IPS DF 6.9 (cell line): ENCODE results near the gene RAET1E.

Experiments
- DNase-seq: peaks from one replicate; pipeline ENCODE4 v3.0.0-alpha.2; 2013; ENCODE audit warnings: low read depth, low spot score
- H3K27ac ChIP-seq: one replicate; pipeline ENCODE4 v1.5.1; 2013; ENCODE audit warnings: low read length, control low read depth
- H3K27me3 ChIP-seq: 2 replicates; pipeline ENCODE4 v1.6.1; 2013; ENCODE audit warnings: mild to moderate bottlenecking, low read length; ENCODE audit not compliant: control insufficient read depth, insufficient read depth
- H3K36me3 ChIP-seq: 2 replicates; pipeline ENCODE4 v1.6.1; 2013; ENCODE audit warnings: low read length; ENCODE audit not compliant: control insufficient read depth, insufficient read depth
- H3K4me1 ChIP-seq: 2 replicates; pipeline ENCODE4 v1.6.1; 2013; ENCODE audit warnings: low read length; ENCODE audit not compliant: control insufficient read depth, insufficient read depth
- H3K4me3 ChIP-seq: 2 replicates; pipeline ENCODE4 v1.5.1; 2013; ENCODE audit warnings: mild to moderate bottlenecking, low read length
- H3K9me3 ChIP-seq: 2 replicates; pipeline ENCODE4 v1.6.1; 2013; ENCODE audit warnings: low read length, inconsistent platforms; ENCODE audit not compliant: control insufficient read depth, insufficient read depth
- WGBS: extraction: QIAGEN DNeasy Blood & Tissue Kit; methylation state at CpG from one replicate; pipeline ENCODE4 v1.1.7; 2013; ENCODE audit warnings: mixed read lengths, missing lambda C conversion rate; ENCODE audit not compliant: insufficient read length, insufficient coverage; 5-methylcytosine and 5-hydroxymethylcytosine counted together

Gene RAET1E

GRCh38 chr6:149890629-149891045 lies 7.3 kb downstream of the RAET1E start:
- H3K36me3 ChIP-seq = no peaks in the 10 kb centered on the region
- no peaks in the 10 kb centered on the region for H3K27me3 ChIP-seq
- H3K9me3 ChIP-seq = no peaks in the 10 kb centered on the region
- no peak overlapping the region for H3K4me3 ChIP-seq
- WGBS = no CpG with 5 or more reads among the region's 6 CpGs
- H3K4me1 ChIP-seq = no peaks in the 10 kb centered on the region
- DNase-seq = no peak
- no peak overlapping the region for H3K27ac ChIP-seq

GRCh38 chr6:149889326-149889725 lies 8.6 kb downstream of the RAET1E start:
- DNase-seq = no peak
- Histone ChIP-seq H3K4me1 (no peaks in the 10 kb centered on the region), H3K27me3 (no peaks in the 10 kb centered on the region), H3K36me3 (no peaks in the 10 kb centered on the region), H3K4me3 (no peak overlapping the region), H3K9me3 (no peaks in the 10 kb centered on the region), H3K27ac (no peak overlapping the region)
- no CpG with 5 or more reads among the region's 7 CpGs for WGBS

- Histone ChIP-seq H3K27me3 (no peaks in the 10 kb centered on the region), H3K9me3 (no peaks in the 10 kb centered on the region), H3K4me3 (no peak overlapping the region), H3K36me3 (no peaks in the 10 kb centered on the region), H3K27ac (no peak overlapping the region), H3K4me1 (no peaks in the 10 kb centered on the region)
- no peak for DNase-seq
- no CpG with 5 or more reads among the region's 1 CpG for WGBS
Observed at GRCh38 chr6:149888659-149889058, 9.3 kb downstream of the RAET1E start.

GRCh38 chr6:149888093-149888492 lies 9.8 kb downstream of the RAET1E start:
- WGBS = no CpG with 5 or more reads among the region's 9 CpGs
- Histone ChIP-seq H3K36me3 (no peaks in the 10 kb centered on the region), H3K4me1 (no peaks in the 10 kb centered on the region), H3K4me3 (no peak overlapping the region), H3K27ac (no peak overlapping the region), H3K27me3 (no peaks in the 10 kb centered on the region), H3K9me3 (no peaks in the 10 kb centered on the region)
- DNase-seq = no peak

- WGBS = no CpG with 5 or more reads among the region's 3 CpGs
- Histone ChIP-seq H3K4me1 (no peaks in the 10 kb centered on the region), H3K4me3 (no peak overlapping the region), H3K27ac (no peak overlapping the region), H3K27me3 (no peaks in the 10 kb centered on the region), H3K36me3 (no peaks in the 10 kb centered on the region), H3K9me3 (no peaks in the 10 kb centered on the region)
- DNase-seq = no peak
Observed at GRCh38 chr6:149887343-149887742, 10.6 kb downstream of the RAET1E start.

- H3K27me3 ChIP-seq = no peaks in the 10 kb centered on the region
- no peaks in the 10 kb centered on the region for H3K9me3 ChIP-seq
- no peaks in the 10 kb centered on the region for H3K36me3 ChIP-seq
- H3K4me3 ChIP-seq = no peak overlapping the region
- DNase-seq = no peak
- H3K4me1 ChIP-seq = no peaks in the 10 kb centered on the region
- WGBS = no CpG with 5 or more reads among the region's 3 CpGs
- H3K27ac ChIP-seq = no peak overlapping the region
Observed at GRCh38 chr6:149885888-149886287, 12.0 kb downstream of the RAET1E start.

- Histone ChIP-seq H3K4me3 (no peak overlapping the region), H3K4me1 (no peaks in the 10 kb centered on the region), H3K27me3 (no peaks in the 10 kb centered on the region), H3K27ac (no peak overlapping the region), H3K36me3 (no peaks in the 10 kb centered on the region), H3K9me3 (no peaks in the 10 kb centered on the region)
- no CpG with 5 or more reads among the region's 7 CpGs for WGBS
- DNase-seq = no peak
Observed at GRCh38 chr6:149884617-149885016, 13.3 kb downstream of the RAET1E start.

- no peaks in the 10 kb centered on the region for H3K27me3 ChIP-seq
- no peaks in the 10 kb centered on the region for H3K9me3 ChIP-seq
- no peak overlapping the region for H3K4me3 ChIP-seq
- no CpG with 5 or more reads among the region's 11 CpGs for WGBS
- no peak overlapping the region for H3K27ac ChIP-seq
- H3K4me1 ChIP-seq = no peaks in the 10 kb centered on the region
- DNase-seq = no peak
- H3K36me3 ChIP-seq = no peaks in the 10 kb centered on the region
Observed at GRCh38 chr6:149884215-149884614, 13.7 kb downstream of the RAET1E start.

- no peaks in the 10 kb centered on the region for H3K36me3 ChIP-seq
- no CpG with 5 or more reads among the region's 2 CpGs for WGBS
- H3K27me3 ChIP-seq = no peaks in the 10 kb centered on the region
- H3K9me3 ChIP-seq = no peaks in the 10 kb centered on the region
- H3K4me1 ChIP-seq = no peaks in the 10 kb centered on the region
- no peak overlapping the region for H3K27ac ChIP-seq
- no peak for DNase-seq
- no peak overlapping the region for H3K4me3 ChIP-seq
Observed at GRCh38 chr6:149881860-149882259, 16.1 kb downstream of the RAET1E start.

- no peak for DNase-seq
Observed at GRCh38 chr6:149881066-149881766, 16.7 kb downstream of the RAET1E start.

GRCh38 chr6:149877659-149878058 lies 20.3 kb downstream of the RAET1E start:
- DNase-seq = no peak
- no CpG with 5 or more reads among the region's 1 CpG for WGBS
- no peak overlapping the region for H3K27ac ChIP-seq

More at GRCh38 chr6:149881066-149881766, 16.7 kb downstream of the RAET1E start:
- WGBS = no CpG with 5 or more reads among the region's 10 CpGs
- Histone ChIP-seq H3K9me3 (no peaks in the 10 kb centered on the region), H3K4me1 (no peaks in the 10 kb centered on the region), H3K36me3 (no peaks in the 10 kb centered on the region), H3K4me3 (no peak overlapping the region), H3K27me3 (no peaks in the 10 kb centered on the region), H3K27ac (no peak overlapping the region)

More at GRCh38 chr6:149877659-149878058, 20.3 kb downstream of the RAET1E start:
- no peak overlapping the region for H3K4me3 ChIP-seq
- no peaks in the 10 kb centered on the region for H3K4me1 ChIP-seq
- no peaks in the 10 kb centered on the region for H3K27me3 ChIP-seq
- H3K9me3 ChIP-seq = no peaks in the 10 kb centered on the region
- H3K36me3 ChIP-seq = no peaks in the 10 kb centered on the region
